ENCODE results near the gene TSFM. TPM values are rescaled to one million over a fixed set of nuclear protein-coding genes. Genes with fewer than 3 reads are reported as not detected.
"Not testable (repeated sequence)": the region's sequence is repeated elsewhere in the genome, so short reads cannot be mapped to it uniquely, and the experiment has no call there.

Gene TSFM
- total RNA-seq, 1 donor from 2014 or later, result 14.6 TPM

GRCh38 chr12:57806677-57807076, 24.1 kb downstream of the TSFM start:
- ATAC-seq (no peak), DNase-seq (ENCODE audit: low spot score) (no peak)
- intact Hi-C loops (cut with DNase I), result no loop called here

GRCh38 chr12:57807285-57807684, 24.7 kb downstream of the TSFM start:
- ATAC-seq (no peak), DNase-seq (ENCODE audit: low spot score) (no peak)
- intact Hi-C loops (cut with DNase I), result no loop called here

DNA sequence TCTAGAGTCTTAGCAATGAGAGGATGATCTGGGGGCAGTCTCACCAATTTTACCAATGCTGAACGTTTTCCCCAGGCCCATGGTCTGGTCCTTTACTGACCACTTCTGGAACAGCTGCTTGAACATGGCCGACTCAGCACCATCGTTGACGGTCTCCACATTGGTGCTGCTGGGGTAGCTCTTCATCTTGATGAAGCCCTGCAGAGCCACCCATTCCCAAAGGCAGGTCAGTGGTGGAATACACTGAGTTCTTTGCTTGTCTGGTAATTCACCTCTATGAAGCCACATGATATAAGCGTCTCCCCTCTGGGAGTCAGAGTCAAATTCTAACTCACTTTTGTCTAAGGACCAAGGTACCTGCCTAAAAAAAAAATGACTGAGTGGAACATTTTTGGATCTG, 25.8 kb downstream of the TSFM start:
- DNase-seq (ENCODE audit: low spot score), result no peak
- intact Hi-C loops (cut with DNase I), result no loop called here
- no peak for ATAC-seq

DNA sequence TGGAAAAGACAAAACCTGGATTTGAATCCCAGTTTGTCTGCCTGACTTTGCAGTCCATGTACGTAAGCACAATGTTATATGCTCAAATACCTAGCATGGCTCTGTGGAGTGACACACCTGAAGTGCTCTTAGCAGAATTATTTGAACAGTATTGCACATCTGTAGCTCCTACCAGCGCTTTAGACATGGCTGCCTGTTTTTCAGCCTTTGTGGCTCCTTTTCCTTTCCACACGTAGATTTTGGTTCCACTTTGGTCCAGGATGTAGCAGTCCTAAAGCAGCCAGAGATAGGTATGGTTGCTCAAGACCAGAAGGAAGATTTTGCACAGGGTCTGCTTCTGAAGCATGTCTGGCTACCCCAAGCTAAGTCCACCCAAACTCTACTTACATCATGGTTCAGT, 26.8 kb downstream of the TSFM start:
- intact Hi-C loops (cut with DNase I), result no loop called here
- DNase-seq (ENCODE audit: low spot score) (no peak), ATAC-seq (no peak)

DNA sequence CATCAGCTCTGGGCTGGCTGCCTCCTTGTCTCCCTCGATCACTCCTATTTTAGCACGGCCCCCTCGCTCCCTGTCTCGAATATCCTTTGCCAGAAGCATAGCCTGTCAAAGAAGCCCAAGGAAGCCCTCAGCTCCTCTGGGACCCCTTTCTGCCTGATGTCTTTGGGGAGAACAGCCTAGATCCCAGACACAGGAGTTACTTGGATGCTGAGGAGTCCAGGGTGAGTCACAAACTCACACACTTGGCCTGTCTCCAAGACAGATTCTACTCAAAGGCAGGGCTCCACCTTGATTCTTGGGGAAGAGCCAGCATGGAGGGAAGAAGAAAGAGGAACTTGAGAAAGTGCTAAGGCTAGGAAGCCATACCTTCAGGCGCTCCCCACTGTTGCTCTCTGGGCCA, 27.9 kb downstream of the TSFM start:
- no peak for DNase-seq (ENCODE audit: low spot score)
- intact Hi-C loops (cut with DNase I), result no loop called here

GRCh38 chr12:57811028-57811755, 28.6 kb downstream of the TSFM start:
- intact Hi-C loops (cut with DNase I), result no loop called here
- ATAC-seq (no peak), DNase-seq (ENCODE audit: low spot score) (no peak)

More for the DNA sequence above, 27.9 kb downstream of the TSFM start:
- no peak for ATAC-seq

GRCh38 chr12:57813111-57813970, 30.8 kb downstream of the TSFM start:
- DNase-seq (ENCODE audit: low spot score) (no peak), ATAC-seq (no peak)
- intact Hi-C loops (cut with DNase I), result no loop called here

DNA sequence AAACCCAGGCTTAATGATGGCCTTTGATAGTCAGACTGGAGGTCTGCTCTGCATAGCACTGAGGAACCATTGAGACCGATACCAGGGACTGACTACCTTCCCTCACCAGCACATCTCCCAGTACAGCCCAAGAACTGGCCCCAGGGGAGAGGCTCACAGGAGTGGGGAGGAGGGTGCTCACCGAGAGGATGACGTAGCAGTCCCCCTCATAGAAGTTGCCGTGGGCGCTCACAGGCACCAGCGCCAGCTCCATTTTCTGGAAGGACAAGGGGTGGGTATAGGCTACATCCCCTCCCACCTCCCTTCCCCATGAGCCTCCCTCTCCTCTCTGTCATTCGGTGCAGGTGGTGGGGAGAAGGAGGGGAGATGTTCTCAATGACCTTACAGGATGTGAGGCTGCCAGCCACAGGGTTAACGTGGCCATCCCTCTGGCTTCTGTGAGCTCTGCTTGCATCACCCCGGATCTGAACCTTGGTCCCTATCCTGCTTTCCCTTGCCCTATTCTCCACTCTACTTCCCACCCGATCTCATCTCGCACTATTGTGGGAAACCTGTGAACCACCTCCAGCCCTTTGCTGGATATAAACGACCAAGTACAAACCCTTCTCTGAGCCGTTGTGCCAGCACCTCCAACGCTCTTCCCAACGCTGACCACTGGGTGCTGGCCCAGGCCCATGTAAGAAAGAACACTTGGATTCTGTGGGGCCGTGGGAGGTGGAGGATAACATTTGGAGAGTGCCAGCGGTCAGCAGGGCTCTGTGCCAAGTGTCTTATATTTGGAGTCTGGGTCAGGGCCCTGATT, 31.6 kb downstream of the TSFM start:
- DNase-seq (ENCODE audit: low spot score), result no peak
- ATAC-seq, result peak; percentile 20
- intact Hi-C loops (cut with DNase I), result no loop called here

GRCh38 chr12:57815177-57816000, 32.8 kb downstream of the TSFM start:
- no peak for ATAC-seq
- intact Hi-C loops (cut with DNase I), result no loop called here
- no peak for DNase-seq (ENCODE audit: low spot score)

- no peak for DNase-seq (ENCODE audit: low spot score)
- intact Hi-C loops (cut with DNase I), result no loop called here
- no peak for ATAC-seq
These were observed 33.6 kb downstream of the TSFM start for GRCh38 chr12:57816001-57816854.

GRCh38 chr12:57816855-57817151, 34.2 kb downstream of the TSFM start:
- intact Hi-C loops (cut with DNase I), result no loop called here
- no peak for DNase-seq (ENCODE audit: low spot score)
- ATAC-seq, result peak; percentile 67

- ATAC-seq (peak; percentile 21), DNase-seq (ENCODE audit: low spot score) (no peak)
- intact Hi-C loops (cut with DNase I), result no loop called here
These were observed 34.8 kb downstream of the TSFM start for GRCh38 chr12:57817261-57817989.

DNA sequence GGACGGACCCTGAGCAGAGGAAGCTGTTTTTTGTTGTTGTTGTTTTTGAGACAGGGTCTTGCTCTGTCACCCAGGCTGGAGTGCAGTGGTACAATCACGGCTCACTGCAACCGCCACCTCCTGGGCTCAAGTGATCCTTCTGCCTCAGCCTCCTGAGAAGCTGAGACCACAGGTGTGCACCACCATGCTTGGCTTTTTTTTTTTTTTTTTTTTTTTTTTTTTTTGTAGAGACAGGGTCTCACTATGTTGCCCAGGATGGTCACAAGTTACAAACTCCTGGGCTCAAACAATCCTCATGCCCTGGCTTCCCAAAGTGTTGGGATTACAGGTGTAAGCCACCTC, 35.4 kb downstream of the TSFM start:
- intact Hi-C loops (cut with DNase I); ATAC-seq; DNase-seq (ENCODE audit: low spot score): not testable (repeated sequence)

GRCh38 chr12:57820119-57820518, 37.5 kb downstream of the TSFM start:
- DNase-seq (ENCODE audit: low spot score); ATAC-seq; intact Hi-C loops (cut with DNase I): not testable (repeated sequence)

GRCh38 chr12:57821015-57821414, 38.4 kb downstream of the TSFM start:
- DNase-seq (ENCODE audit: low spot score); intact Hi-C loops (cut with DNase I): not testable (repeated sequence)

DNA sequence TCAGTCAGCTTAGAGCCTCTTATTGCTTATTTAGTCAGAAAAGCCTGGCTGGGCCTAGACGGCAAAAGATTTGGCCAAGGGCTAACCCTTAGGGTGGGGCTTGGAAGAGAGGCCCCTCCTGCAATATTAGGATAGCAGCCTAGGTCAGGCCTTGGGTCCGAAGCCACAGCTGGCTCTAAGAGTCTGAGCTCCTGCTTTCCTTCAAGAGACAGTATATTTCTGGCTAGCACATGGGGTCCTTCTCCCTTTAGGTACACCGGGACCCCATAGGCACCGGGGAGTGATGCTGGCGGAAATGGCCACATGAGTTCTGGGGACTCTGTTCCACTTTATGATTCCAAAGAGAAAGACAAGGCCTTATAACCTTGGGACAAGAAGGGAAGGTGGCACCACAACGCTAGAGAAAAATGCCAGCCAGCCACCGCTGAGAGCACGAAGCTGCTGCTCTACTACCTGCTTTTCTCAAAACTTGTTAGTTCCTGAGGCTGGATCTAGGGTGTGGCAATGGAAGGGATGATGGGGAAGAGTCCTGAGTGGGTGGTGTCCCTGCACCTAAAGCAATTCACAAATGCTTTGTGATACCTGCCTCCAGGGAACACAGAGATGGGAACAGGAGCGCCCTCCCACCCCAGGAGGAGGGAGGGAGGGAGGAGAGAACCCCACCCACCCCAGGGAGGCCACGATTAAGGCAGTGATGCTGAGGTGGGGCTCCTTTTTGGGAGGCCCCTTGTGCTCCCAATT, 39.1 kb downstream of the TSFM start:
- DNase-seq (ENCODE audit: low spot score), result no peak
- intact Hi-C loops (cut with DNase I), result no loop called here
- no peak for ATAC-seq

More at GRCh38 chr12:57821015-57821414, 38.4 kb downstream of the TSFM start:
- not testable (repeated sequence) for ATAC-seq

Data from sciatic nerve (tissue), 2 donors.